Gastroesophageal sphincter (tissue), 3 donors: ENCODE results near the gene THEM4.

Experiments
- EP300 ChIP-seq: sonication (generic); formaldehyde crosslinking; IDR thresholded peaks from one replicate; pipeline ENCODE4 v1.6.1; 2017; ENCODE audit warnings: antibody characterized with exemption, mild to moderate bottlenecking
- POLR2AphosphoS5 ChIP-seq: sonication (generic); formaldehyde crosslinking; IDR thresholded peaks from one replicate; pipeline ENCODE4 v1.6.1; 2017; ENCODE audit warnings: antibody characterized with exemption
- TF ChIP-seq, protein P1 (sequence below), 4 experiments: fragments of 200-600 bp in 2 of 4; fragments of 450-650 bp in 2 of 4; sonication (generic) in 1 of 4; IDR thresholded peaks; one replicate each; pipeline ENCODE4 v1.5.1; 2017 to 2019; ENCODE audit warnings: antibody characterized with exemption in 4 of 4, mild to moderate bottlenecking in 2 of 4, moderate library complexity in 2 of 4

DNA sequence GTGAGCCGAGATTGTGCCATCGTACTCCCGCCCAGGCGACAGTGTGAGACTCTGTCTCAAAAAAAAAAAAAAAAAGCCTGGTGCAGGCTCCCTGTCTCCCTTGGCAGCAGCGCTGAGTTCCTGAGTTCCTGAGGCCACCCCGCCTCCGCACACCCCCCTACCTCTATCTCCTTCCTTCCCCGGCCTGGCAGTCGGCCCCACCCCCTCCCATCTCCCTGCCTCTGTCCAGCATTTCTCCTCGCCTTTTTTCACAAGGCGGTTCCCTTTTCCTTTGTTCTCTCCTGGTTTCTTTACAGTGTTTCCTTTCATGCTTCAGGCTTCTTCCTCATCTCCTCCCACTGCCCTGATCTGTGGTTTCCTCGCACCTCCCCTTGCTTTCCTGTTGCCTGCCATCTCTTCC is 80.4 kb downstream of the THEM4 start:
- TF ChIP-seq, protein P1, sequence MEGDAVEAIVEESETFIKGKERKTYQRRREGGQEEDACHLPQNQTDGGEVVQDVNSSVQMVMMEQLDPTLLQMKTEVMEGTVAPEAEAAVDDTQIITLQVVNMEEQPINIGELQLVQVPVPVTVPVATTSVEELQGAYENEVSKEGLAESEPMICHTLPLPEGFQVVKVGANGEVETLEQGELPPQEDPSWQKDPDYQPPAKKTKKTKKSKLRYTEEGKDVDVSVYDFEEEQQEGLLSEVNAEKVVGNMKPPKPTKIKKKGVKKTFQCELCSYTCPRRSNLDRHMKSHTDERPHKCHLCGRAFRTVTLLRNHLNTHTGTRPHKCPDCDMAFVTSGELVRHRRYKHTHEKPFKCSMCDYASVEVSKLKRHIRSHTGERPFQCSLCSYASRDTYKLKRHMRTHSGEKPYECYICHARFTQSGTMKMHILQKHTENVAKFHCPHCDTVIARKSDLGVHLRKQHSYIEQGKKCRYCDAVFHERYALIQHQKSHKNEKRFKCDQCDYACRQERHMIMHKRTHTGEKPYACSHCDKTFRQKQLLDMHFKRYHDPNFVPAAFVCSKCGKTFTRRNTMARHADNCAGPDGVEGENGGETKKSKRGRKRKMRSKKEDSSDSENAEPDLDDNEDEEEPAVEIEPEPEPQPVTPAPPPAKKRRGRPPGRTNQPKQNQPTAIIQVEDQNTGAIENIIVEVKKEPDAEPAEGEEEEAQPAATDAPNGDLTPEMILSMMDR (IDR thresholded peaks at IDR 0.05): no peak
- TF ChIP-seq POLR2AphosphoS5 (no peak), EP300 (no peak)
